Measurements from ENCODE around the gene KDM7A. TPM values are rescaled to one million over a fixed set of nuclear protein-coding genes. Genes with fewer than 3 reads are reported as not detected.

KDM7A gene, protein sequence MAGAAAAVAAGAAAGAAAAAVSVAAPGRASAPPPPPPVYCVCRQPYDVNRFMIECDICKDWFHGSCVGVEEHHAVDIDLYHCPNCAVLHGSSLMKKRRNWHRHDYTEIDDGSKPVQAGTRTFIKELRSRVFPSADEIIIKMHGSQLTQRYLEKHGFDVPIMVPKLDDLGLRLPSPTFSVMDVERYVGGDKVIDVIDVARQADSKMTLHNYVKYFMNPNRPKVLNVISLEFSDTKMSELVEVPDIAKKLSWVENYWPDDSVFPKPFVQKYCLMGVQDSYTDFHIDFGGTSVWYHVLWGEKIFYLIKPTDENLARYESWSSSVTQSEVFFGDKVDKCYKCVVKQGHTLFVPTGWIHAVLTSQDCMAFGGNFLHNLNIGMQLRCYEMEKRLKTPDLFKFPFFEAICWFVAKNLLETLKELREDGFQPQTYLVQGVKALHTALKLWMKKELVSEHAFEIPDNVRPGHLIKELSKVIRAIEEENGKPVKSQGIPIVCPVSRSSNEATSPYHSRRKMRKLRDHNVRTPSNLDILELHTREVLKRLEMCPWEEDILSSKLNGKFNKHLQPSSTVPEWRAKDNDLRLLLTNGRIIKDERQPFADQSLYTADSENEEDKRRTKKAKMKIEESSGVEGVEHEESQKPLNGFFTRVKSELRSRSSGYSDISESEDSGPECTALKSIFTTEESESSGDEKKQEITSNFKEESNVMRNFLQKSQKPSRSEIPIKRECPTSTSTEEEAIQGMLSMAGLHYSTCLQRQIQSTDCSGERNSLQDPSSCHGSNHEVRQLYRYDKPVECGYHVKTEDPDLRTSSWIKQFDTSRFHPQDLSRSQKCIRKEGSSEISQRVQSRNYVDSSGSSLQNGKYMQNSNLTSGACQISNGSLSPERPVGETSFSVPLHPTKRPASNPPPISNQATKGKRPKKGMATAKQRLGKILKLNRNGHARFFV
- total RNA-seq, result 10 to 100 TPM; 31.8 to 33.4 TPM
- long read RNA-seq, full-length matches to known transcripts, result 7 of 21 reads
- long read RNA-seq, partial matches to known transcripts, result 4 of 21 reads
- long read RNA-seq, other reads (novel, unspliced or antisense), result 10 of 21 reads

DNA sequence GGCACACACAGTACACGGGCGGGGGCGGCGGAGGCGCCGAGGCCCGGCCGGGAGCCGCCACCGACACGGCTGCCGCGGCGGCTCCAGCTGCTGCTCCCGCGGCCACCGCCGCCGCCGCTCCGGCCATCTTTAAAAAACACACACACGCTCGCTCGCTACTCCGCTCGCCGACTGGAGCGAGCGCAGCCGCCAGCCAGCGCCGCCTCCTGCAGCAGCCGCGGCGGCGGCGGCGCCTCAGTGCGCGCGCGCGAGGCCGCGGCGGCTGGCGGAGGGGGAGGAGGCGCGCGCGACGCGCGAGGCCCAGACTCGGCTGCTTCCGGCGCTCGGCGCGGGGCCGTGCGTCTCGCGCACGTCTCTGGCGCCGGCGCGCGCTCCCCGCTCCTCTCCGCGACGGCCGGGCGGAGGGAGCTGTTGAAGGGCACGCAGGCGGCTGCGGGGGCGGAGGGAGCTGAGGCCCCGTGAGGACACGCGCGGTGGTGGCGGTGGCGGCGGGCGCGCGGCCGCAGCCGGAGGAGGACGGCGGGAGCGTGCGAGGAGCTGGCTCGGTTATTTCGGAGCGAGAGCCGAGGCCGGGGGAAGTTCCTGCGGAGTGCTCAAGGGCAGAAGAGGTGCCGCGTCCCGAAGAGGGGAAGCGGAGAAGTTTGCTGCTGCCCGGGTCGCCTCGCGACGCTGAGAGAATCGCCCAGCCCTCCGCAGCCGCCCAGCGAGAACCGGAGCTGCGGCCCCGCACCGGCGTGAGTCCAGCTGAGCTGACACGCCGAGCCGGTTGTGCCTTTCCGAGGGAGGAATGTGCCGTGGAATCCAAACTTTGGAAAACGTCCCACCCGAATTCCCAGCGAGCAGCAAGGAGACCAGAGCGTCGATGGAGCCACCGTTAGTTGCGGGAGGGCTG, at the start of gene KDM7A:
Gene KDM7A, minus strand, starts transcription at position 173 of the 892 bp plus-strand sequence. Its CDS starts 46 bp downstream, at position 127.
- DNase-seq (peak; percentile 88 to 92), ATAC-seq (peak; percentile 79)
- intact Hi-C loops (cut with DNase I, micrococcal nuclease), result loop anchor here in 1 of 2 donors (10.0 kb wide), 1 partner anchor 58 kb away; no protein-coding TSS in a partner anchor

DNA sequence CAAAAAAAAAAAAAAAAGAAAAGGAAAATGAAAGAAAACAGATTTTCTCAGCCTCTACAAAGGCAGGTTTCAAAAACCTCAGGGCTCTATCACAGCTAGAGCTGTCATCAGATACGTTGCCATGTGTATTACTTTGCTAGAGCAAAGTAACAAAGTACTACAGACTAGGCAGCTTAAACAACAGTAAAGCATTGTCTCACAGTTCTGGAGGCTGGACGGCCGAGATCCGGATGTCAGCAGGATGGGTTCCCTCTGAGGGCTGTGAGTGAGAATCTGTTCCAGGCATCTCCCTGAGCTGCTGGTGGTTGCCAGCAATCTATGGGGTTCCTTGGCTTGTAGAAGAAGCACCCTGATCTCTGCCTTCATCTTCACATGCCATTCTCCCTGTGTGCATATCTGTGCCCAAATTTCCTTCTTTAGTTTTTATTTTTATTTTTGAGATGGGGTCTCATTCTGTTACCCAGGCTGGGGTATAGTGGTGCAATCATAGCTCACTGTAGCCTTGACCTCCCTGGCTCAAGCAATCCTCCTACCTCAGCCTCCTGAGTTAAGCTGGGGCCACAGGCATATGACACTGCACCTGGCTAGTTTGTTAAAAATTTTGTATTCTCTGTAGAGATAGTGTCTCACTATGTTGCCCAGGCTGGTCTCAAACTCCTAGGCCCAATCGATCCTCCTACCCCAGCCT, 48.9 kb upstream of the KDM7A start:
- ATAC-seq, result no peak
- no peak for DNase-seq
- intact Hi-C loops (cut with DNase I, micrococcal nuclease), result no loop called here

DNA sequence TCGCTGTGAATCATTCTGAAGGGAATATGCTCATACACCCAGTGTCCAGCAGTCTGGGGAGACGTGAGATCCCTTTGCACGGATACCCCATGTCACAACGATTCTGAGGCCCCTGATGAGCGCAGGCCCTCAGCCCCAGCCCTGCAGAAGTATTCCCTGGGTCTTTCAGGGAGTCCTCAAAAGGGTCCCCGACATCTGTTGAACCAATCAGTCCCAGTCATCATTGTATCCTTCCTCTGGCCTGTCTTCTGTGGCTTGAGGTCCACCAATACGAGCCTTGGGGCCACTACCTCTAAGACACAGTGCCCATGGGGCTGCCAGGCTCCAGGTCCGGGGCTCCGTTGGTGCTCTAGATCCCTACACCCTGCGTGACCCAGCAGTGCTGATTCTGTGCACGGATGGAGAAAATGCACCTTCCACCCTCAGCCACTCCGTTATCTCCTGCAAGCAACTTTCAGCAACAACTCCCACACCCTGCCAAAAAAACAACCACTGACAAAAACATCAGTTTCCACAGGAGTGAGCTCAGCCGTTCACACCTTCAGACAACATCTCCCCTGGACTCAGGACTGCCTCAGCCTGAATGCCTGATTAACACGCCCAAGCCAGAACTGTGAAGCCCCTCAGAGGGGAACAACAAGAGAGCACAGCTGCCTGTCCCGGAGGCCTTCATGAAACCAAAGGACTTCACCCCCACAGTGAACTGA, 46.9 kb upstream of the KDM7A start:
- DNase-seq (no peak), ATAC-seq (no peak)
- intact Hi-C loops (cut with DNase I, micrococcal nuclease), result no loop called here

DNA sequence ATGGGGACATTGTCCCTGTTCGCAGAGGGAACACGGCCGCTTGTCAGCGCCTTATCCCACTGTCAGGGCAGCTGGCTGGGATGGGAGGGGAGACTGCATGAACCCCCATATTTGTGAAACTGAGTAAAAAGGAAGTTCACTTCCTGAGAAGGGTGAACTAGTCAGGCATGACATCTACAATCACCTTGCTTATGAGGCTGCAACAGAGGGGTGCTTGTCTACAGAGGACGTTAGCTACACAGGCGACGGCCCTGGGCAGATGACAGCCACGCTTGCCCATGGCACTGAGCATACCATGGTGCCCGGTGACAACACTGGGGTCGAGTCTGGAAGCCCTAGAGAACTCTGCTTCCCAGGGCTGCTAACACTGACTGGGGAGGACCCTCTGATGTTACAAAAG, 46.0 kb upstream of the KDM7A start:
- no peak for ATAC-seq
- no peak for DNase-seq
- intact Hi-C loops (cut with DNase I, micrococcal nuclease), result no loop called here

DNA sequence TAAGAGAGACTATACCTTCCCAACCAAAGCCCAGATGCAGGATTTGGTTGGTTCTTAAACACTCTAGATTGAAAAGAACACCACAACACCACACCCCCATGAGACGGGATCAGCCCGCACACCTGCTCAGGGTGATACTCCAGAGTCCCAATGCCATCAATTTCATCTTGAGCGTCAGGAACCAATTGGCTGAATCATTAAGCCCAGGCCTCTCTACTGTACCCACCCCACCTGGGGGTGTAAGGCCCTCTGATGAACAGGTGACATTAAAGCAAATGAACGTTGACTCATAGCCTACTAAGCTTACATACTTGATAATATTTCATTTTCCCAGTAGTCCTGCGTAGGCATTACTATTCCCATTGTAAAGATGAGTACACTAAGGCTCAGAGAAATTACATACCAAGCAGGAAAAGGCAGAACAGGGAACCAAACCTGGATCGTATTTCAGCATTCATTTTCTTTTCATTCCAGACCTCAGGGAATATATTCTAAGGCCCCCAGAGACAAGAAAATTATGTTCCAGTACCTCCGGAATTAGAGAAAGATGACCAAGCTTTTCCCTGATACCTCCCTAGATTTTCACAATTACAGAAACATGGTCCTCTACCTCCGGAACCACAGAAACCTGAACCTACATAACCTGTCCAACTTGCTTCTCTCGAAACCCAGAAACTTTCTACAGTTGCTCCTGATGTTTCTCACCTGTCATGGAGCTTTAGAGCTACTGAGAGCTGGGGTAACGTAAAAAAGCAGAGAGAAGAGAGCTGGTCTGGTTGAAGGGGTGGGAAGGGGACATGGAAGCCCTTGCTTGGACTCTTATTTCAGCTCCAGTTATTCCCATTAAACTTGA, 43.1 kb upstream of the KDM7A start:
- no peak for DNase-seq
- no peak for ATAC-seq
- intact Hi-C loops (cut with DNase I, micrococcal nuclease), result no loop called here

DNA sequence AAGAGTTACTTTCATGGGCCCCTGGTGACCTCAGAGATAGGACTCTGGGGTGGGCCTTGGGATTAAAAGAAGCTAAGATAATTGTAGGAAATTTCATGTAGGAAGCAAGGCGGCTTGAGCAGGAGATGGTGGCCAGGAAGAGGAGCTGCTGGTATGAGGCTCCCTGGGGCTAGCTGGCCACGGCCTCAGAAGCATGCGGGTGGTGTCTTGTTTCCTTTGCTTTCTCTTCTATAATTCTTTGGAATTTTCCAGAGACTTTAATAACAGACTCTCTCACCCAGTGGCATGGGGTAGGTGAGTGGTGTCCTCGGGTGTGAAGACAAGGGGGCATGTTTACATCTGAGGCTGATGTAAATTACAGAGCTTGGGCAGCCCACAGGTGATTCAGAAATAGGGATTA, 41.9 kb upstream of the KDM7A start:
- intact Hi-C loops (cut with DNase I, micrococcal nuclease), result no loop called here
- DNase-seq (no peak), ATAC-seq (no peak)

DNA sequence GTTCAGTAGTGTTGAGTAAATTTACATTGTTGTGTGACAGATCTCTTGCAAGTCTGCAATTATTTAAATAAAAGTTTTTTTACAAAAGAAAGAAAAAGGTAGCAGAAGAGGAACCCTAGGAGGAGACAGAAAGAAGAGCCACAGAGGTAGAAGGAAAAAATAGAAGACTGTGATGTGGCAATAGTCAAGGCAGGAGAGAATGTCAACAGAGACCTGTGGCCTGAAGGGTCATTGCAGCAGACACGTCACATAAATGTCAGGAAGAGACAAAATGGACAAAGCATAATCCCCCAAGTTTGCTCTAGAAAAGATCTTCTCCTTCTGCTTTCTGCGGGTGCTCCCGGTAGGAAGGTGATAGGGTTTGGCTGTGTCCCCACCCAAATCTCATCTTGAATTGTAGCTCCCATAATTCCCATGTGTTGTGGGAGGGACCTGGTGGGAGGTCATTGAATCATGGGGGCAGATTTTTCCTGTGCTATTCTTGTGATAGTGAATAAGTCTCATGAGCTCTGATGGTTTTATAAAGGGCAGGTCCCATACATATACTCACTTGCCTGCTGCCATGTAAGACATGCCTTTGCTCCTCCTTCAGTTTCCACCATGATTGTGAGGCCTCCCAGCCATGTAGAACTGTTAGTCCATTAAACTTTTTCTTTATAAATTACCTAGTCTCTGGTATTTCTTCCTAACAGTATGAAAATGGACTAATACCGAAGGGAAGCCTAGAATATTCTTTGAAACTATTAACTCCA, 41.1 kb upstream of the KDM7A start:
- intact Hi-C loops (cut with DNase I, micrococcal nuclease), result no loop called here
- no peak for DNase-seq
- ATAC-seq, result no peak

DNA sequence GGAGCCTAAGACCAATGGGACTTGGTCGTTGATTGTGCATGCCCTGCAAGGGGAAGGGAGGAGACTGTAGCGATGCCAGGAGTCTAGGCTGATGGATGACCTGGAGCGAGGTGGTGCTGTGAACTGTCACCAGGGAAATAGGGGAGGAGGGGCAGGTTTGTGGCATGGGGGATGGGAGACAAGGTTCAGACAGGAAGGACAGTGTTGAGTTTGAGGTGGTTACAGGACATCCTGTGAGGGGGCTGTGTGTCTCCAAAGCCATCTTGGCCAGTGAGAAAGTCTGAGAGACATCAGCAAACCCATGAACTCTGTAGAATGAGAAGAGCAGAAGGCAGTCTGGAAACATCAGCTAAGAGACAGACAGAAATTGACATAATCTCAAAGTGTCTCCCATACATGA, 38.5 kb upstream of the KDM7A start:
- ATAC-seq (no peak), DNase-seq (no peak)
- intact Hi-C loops (cut with DNase I, micrococcal nuclease), result no loop called here

DNA sequence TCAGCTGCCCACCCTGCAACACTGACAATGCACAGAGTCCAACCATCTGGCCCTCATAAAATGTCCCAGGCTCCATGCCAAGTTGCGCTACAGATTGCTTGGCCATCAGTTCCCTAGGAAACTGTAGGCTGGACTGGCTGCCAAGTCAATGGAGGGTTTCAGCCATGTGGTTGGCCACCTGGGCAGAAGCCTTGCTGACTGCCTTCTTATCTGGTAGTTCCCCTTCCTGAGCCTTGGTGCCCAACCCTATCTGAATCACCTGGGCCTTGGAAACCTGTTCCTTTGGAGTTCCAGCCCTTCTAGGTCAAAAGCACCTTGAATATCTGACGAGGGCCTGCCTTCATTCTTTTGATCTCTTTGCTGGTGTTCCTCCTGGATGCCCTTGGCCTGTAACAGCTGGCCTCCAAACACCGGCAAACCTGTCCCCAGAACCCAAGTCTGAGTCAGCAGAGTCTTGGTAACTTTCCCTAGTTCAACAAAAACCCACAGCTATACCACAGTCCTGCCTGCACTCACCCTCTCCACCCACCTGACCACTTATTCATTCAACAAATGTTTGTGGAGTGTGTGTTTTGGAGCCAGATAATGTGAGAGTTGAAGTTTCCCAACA, 37.4 kb upstream of the KDM7A start:
- intact Hi-C loops (cut with DNase I, micrococcal nuclease), result no loop called here
- peak; percentile 87 to 92 for DNase-seq
- ATAC-seq, result peak; percentile 87

DNA sequence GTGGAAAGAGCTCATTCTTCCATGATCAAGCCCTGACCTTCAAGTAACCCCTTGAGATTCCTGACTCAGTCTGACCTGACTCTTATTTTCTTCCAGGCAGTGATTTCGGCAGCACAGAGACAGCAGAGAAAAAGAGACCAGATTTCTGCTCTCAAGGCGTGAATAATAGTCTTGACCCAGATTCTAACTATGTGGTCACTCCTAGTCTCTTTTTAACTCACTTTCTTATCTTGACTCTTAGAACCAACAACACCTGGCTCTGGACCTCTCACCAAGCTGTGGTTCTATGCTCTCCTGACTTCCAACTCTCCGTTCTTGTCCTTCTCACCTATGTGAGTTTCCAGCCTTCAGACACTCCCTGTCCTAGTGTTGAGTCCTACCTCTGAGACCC, 36.9 kb upstream of the KDM7A start:
- peak; percentile 33 for ATAC-seq

DNA sequence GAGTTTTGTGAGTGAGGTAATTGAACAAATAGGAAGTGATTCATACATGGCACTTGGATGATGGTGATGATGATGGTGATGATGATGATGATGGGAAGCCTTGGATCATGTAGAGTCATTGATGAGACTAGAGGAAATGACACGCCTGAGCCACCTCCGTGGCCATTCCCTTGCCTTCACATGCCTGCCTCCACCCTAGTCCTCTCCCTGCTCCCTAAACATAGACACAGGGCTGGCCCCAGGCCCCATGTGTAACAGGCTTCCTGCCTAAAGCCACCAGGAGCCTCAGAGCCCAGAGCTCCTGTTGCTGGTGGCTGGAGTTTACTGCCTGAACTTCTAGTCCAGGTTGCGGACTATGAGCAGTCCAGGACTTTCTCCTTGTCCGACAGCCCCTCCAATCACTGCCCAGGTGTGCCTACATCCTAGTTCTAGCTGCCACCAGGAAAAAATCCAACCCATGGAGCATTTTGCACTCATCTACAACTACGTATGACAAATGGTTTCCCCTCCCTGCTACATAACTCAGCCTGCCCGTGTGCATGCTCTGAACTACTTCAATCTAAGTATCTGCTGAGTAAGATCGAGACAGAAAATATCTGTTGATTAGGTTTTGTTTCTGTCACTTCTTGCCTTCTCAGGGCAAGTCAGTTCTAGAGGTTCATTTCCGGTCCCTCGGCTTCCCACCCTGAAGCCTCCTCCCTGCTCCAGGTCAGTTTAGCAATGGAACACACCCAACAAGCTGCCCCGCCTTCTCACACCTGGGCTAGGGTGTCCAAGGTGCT, 35.5 kb upstream of the KDM7A start:
- DNase-seq, result peak; percentile 78 to 91
- intact Hi-C loops (cut with DNase I, micrococcal nuclease), result no loop called here
- peak; percentile 83 for ATAC-seq

More for the DNA sequence above, 36.9 kb upstream of the KDM7A start:
- no peak for DNase-seq
- intact Hi-C loops (cut with DNase I, micrococcal nuclease), result no loop called here

DNA sequence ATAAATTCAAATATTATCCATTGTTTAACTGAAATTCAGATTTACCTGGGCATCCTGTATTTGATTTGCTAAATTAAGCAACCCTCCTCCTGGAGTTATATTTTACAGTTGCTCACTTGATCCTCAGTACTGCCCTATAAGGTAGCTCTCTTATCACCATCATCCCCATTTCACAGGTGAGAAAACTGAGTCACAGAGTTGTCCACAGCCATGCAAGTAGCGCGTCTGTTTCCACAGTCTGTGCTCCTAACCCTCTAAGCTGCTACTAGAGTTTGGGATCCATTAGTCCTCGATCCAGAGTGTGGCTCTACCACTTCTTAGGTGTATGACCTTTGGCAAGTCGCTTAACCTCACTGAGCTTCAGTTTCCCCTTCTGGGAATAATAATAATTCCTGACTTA, 34.9 kb upstream of the KDM7A start:
- intact Hi-C loops (cut with DNase I, micrococcal nuclease), result no loop called here
- no peak for ATAC-seq
- no peak for DNase-seq

DNA sequence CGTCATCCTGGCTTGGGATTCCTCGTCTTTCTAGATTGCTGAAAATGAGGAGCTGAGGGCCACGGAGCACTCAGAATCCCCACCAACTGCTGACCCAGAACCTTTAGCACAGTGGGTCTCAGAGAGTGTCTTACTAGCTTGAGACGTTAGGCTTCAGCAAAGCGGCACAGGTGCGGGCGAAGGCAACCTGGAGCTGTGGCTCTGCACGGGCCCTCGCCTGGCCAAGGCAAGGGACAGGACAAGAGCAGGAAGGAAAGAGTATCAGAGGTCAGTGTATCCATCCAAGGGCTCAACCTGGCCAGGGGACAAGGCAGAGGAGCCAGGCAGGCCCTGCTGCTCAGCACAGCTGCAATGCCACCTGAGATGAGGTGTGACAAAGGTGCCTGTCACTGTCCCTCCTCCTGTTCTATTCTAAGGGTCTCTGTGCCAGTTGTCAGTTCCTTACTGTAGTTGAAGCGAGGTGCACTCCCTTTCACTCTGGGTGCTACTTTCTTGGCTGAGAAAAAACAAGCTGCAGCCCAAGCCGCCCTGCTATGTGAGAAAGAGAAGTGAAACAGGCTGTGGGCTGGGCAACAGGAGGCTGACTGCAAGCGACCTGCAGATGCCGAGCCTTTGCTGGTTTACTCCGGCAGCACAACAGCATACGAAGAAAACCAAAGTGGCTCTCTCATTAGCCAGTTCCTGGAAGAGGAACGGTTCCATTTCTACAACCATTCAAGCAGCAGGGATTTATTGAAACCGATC, 33.3 kb upstream of the KDM7A start:
- DNase-seq (peak; percentile 50 to 61), ATAC-seq (no peak)
- intact Hi-C loops (cut with DNase I, micrococcal nuclease), result no loop called here

Data from left colon (tissue), 2 donors.